Activated CD8-positive, alpha-beta memory T cell treated with anti-CD3 and anti-CD28 coated beads, Interleukin-2, amount 50 U/mL, for 24 hours (primary cell): Measurements from ENCODE around the gene LRRC66.

Source experiments
- DNase-seq: peaks from one replicate; pipeline ENCODE4 v3.0.0-alpha.2; 2020; ENCODE audit errors: extremely low read depth

LRRC66 gene, protein sequence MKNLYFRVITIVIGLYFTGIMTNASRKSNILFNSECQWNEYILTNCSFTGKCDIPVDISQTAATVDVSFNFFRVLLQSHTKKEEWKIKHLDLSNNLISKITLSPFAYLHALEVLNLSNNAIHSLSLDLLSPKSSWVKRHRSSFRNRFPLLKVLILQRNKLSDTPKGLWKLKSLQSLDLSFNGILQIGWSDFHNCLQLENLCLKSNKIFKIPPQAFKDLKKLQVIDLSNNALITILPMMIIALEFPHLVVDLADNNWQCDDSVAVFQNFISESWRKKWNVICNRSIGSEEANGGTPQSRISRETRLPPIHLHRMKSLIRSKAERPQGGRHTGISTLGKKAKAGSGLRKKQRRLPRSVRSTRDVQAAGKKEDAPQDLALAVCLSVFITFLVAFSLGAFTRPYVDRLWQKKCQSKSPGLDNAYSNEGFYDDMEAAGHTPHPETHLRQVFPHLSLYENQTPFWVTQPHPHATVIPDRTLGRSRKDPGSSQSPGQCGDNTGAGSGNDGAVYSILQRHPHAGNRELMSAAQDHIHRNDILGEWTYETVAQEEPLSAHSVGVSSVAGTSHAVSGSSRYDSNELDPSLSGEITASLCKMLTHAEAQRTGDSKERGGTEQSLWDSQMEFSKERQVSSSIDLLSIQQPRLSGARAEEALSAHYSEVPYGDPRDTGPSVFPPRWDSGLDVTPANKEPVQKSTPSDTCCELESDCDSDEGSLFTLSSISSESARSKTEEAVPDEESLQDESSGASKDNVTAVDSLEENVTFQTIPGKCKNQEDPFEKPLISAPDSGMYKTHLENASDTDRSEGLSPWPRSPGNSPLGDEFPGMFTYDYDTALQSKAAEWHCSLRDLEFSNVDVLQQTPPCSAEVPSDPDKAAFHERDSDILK

GRCh38 chr4:52019936-52020657, at the start of gene LRRC66:
LRRC66 (minus strand) TSS chr4:52020363; CDS start chr4:52017613, 2,750 bp downstream.
- no peak for DNase-seq

DNA sequence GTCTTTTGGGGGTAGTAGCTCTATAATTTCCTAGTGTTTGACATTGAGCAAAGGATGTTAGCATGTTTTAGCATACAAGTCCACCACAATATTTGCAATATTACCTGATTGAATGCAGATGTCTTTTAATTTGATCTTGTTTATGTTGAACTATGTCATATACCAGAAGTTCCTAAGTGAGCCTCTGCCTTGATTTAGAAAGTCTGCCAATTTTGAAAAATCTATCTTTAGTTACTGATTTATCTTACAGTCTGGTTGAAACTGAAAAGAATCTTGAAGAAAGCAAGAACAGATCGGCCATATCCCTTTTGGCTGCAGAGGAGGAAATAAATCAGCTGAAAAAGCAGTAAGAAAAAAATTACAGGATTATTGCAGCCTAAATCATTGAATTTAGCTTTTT, 49.4 kb upstream of the LRRC66 start:
- DNase-seq, result no peak

DNA sequence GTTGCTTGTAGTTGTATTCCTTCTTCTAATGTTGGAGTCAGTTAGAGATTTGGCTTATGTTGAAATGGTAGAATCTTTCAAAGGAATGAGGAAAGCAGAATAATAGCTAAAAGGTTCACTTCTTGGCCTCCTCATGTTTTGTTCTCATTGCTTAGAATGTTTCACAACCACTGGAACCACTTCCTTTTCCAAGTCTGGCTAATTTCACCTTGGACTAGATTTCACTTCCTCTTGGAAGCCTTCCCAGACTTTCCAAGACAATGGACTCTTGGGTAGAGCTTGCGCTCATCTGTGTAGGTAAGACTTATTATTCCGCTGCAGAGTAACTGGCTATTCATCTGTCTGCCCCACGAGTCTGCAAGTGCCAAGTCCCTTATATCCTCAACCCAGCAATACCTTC, 39.2 kb upstream of the LRRC66 start:
- DNase-seq, result no peak

- DNase-seq, result no peak
Observed at GRCh38 chr4:52058275-52058674, 38.1 kb upstream of the LRRC66 start.

GRCh38 chr4:52057196-52057595, 37.0 kb upstream of the LRRC66 start:
- no peak for DNase-seq

GRCh38 chr4:52054254-52054653, 34.1 kb upstream of the LRRC66 start:
- DNase-seq, result no peak

DNA sequence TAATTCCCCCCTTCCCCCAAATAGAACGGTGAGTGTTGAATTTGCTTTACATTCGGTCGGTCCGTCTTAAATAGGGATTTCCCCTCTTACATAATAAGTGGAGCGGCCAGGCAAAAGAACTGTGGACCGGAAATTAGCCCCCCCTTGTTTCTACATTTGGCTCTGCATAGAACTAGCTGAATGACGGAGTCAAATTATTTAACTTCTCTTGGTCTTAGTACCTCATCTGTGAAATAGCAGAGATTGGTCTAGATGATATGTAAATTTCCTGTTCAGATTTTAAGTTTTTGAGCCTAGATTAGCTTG, 32.3 kb upstream of the LRRC66 start:
- no peak for DNase-seq

DNA sequence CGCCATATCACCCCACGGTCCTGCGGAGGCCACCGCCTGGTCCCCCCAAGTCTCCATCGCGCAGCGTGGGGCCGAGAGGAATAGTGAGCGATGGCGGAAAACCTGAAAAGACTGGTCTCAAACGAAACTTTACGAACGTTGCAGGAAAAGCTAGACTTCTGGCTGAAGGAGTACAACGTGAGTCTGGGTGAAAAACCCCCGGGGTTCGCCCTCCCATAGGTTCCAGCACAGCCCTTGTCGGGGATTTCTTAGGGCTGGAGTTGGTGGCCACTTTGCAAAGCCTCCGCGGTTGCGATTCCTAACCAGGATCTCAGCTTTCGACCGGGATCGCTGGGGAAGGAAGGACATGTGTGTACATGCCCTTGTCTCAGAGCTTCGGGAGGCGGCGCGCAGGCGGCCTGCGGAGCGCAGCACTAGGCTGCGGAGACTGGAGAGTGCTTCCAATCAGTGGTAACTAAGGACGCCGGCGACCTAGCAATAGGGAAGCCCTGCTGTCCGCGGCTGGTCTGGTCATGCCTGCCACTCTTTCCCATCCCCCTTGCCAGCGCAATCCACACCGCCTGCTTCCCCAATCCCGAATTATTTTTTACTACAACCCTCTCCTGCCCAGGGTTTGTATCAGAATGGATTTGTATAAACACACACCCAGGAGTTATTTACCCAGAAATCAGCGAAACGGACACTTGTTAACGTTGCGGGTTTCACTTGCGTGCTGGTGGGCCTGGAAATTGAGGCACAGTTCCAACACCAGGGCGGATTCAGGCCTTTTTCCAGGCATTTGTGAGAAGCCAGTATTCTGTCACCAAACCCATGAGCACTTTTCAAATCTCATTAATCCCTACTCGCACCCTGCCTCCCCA, 31.7 kb upstream of the LRRC66 start:
- no peak for DNase-seq

- no peak for DNase-seq
Observed at GRCh38 chr4:52051213-52051614, 31.1 kb upstream of the LRRC66 start, which contains the start of gene SPATA18. SPATA18 (plus strand) TSS chr4:52051304; CDS start chr4:52051705, 401 bp downstream.

GRCh38 chr4:52049266-52049665, 29.1 kb upstream of the LRRC66 start:
- DNase-seq, result no peak

DNA sequence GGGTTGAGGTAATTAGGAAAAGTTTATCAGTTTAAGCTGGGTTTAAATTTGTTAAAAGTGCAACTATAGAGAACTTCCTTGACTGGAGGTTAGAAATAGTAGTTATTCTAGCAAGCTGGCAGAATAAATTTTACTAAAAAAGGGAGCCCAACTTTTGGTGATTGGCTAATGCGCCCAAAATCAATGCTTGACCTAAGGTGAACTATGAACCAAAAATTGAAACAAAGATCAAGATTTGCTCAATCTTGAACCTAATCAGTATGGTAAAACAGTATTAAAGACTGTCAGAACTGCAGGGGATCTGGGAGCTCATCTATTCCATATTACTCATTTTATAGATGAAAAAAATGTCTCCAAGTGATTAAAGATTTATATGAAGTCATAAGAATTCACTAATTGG, 24.9 kb upstream of the LRRC66 start:
- no peak for DNase-seq

- peak; percentile 24 for DNase-seq
Observed at GRCh38 chr4:52038103-52038912, 18.1 kb upstream of the LRRC66 start, which contains the start of gene SGCB. SGCB (minus strand) TSS chr4:52038299; CDS start chr4:52038259, 40 bp downstream.

DNA sequence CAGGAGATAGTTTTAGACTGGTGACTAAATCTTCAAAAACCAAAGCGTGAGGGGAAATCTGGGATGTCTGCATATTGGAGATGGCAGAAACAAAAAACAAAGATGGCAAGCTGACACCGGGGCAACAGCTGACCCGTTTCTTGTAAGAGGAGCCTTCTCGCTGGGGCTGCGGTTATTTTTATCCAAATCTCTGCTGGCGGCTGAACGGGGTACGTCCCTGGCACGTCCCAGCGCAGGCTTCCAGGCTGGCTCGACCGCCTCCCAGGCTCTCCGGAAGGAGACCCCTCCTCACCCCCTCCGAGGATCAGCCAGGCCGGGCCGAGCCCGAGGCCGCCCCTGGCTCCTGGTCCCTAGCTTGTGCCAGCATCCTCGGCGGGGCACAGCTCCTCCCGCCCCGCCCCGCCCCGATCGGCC, 17.5 kb upstream of the LRRC66 start:
- DNase-seq, result no peak

DNA sequence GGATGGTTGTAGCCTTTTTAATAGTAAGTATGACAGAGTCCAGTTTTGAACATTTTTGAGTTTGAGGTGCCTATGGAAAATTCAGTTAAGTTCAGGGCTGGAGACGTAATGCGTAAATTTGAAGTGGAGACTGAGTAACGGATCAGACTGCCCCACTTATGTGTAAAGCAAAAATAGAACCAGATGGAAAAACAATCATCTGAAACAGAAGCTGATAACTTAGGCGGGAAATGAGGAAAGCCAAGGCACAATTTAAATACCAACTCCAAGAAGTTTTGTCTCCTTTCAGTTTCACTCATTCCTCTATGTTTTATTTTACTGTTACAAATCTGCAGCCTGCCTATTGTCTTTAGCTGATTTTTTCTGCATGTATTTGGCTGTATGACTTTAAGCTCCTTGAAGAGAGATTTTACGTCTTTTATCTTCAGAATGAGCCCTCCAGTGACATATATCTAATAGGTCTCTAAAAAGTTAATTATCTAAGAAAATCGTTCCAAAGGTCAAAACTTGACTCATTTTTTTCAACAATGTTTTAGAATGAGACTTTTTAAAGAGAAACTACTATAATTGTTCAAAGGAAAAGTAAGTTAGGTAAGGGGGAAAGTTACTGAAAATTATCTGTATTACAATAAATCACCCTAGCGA, 16.8 kb upstream of the LRRC66 start:
- DNase-seq, result no peak

DNA sequence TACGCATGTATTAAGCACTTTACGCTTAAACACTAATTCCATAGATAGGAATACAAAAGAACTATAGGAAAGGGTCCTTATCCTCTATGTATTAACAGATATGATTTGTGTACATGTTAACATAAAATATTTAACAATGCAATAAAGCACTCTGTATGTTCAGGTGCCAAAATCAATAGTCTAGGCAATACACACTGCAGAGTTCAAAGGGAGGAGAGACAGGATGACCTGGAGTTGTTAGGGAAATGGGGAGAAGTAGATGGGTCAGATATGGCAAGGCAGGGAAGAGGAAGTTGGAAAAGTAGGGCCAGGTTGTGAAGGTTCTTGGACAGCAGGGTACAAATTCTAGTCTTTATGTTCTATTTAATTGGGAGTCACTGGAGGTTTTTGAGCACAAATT, 15.0 kb upstream of the LRRC66 start:
- DNase-seq, result no peak

DNA sequence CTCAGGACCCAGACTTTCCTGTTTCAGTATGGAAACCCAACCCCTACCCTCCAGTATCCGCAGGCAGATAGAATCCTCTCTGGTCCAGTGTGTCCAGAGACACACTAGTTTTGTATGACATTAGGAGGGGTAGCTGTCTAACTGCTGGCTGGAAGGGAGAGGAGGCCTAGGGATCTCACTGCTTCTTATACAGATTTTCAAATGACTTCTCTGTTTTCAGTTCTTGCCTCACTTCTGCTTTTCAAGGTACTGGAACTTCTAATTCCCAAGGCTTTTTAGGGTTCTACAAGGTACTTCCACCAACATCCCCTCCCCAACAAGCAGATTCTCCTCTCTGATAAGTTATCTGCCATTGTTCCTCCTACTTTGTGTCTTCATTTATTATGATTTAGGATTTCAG, 11.8 kb upstream of the LRRC66 start:
- DNase-seq, result no peak

DNA sequence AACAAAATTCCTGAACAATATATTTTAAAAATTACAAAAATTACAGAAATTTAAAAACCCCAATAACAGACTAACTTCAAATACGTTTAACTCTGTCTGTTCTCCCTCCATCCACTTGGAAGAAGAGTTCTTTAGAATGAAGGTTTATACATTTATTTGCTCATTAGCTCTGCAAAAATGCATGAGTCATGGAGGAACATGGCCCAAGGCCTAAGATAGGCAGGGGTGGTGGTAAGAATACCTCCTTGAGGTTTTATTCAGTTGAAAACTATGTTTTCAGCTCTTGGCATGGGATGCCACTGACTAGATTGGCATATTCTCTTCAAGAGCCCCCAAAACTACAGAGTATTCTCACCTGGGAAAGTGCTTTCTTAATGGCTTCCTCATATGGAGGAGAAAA, 8.8 kb upstream of the LRRC66 start:
- no peak for DNase-seq

GRCh38 chr4:52017814-52018213, 2.3 kb downstream of the LRRC66 start:
- no peak for DNase-seq

- no peak for DNase-seq
Observed at GRCh38 chr4:52016981-52017380, 3.2 kb downstream of the LRRC66 start.

DNA sequence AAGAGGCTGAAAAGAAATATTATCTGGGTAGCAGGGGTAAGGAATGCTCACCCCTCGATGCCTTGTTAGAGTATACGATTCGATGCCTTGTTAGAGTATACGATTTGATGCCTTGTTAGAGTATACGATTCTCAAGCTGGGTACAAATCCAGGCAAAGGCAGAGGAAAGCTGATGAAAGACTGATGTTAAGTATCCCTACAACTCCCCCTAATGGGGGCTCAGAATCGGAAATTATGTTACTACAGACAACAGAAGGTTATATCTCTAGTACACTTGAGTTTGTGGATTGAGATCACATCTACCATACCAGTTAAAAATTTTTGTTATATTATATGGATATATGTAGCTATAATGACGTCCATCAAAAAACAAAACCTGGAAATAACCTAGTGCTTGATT, 4.8 kb downstream of the LRRC66 start:
- no peak for DNase-seq
